ENCODE data around the gene PADI6. TPM values are rescaled to one million over a fixed set of nuclear protein-coding genes. Genes with fewer than 3 reads are reported as not detected.

Gene PADI6
- total and polyA plus RNA-seq, 9 of the 15 experiments (the other 6 are each of a cell fraction or from before 2014, with no cell fraction given), result not detected

- TF ChIP-seq, protein P1, sequence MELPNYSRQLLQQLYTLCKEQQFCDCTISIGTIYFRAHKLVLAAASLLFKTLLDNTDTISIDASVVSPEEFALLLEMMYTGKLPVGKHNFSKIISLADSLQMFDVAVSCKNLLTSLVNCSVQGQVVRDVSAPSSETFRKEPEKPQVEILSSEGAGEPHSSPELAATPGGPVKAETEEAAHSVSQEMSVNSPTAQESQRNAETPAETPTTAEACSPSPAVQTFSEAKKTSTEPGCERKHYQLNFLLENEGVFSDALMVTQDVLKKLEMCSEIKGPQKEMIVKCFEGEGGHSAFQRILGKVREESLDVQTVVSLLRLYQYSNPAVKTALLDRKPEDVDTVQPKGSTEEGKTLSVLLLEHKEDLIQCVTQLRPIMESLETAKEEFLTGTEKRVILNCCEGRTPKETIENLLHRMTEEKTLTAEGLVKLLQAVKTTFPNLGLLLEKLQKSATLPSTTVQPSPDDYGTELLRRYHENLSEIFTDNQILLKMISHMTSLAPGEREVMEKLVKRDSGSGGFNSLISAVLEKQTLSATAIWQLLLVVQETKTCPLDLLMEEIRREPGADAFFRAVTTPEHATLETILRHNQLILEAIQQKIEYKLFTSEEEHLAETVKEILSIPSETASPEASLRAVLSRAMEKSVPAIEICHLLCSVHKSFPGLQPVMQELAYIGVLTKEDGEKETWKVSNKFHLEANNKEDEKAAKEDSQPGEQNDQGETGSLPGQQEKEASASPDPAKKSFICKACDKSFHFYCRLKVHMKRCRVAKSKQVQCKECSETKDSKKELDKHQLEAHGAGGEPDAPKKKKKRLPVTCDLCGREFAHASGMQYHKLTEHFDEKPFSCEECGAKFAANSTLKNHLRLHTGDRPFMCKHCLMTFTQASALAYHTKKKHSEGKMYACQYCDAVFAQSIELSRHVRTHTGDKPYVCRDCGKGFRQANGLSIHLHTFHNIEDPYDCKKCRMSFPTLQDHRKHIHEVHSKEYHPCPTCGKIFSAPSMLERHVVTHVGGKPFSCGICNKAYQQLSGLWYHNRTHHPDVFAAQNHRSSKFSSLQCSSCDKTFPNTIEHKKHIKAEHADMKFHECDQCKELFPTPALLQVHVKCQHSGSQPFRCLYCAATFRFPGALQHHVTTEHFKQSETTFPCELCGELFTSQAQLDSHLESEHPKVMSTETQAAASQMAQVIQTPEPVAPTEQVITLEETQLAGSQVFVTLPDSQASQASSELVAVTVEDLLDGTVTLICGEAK (IDR thresholded peaks at IDR 0.05), result peak; percentile 53; the same call in 1 of the 2 replicates
- TF ChIP-seq, protein P1 (CRISPR knock-in tag; IDR thresholded peaks at IDR 0.05), result no peak
- TF ChIP-seq ATF7 (IDR thresholded peaks at IDR 0.05), result peak; percentile 54
- TF ChIP-seq ZNF280A (IDR thresholded peaks at IDR 0.05; ENCODE audit: low read depth, partially characterized antibody), result no peak
- TF ChIP-seq SOX6 (IDR thresholded peaks at IDR 0.05), result no peak
- TF ChIP-seq SMARCC2 (IDR thresholded peaks at IDR 0.05; ENCODE audit: low read depth), result peak; percentile 60; the same call in 1 of the 2 replicates
- TF ChIP-seq CREBBP (IDR thresholded peaks at IDR 0.05; ENCODE audit: low read depth, low read length), result no peak
- TF ChIP-seq ZNF41 (CRISPR knock-in tag; conservative IDR thresholded peaks at IDR 0.05), result no peak
- TF ChIP-seq ZEB2 (IDR thresholded peaks at IDR 0.05), result peak; percentile 59
- TF ChIP-seq ZBTB17 (CRISPR knock-in tag; IDR thresholded peaks at IDR 0.05), result no peak
- no peak for TF ChIP-seq RBM39 (optimal IDR thresholded peaks at IDR 0.05; ENCODE audit: low read depth, low read length)
- TF ChIP-seq BACH1 (tag; IDR thresholded peaks at IDR 0.05), result peak; percentile 91
- TF ChIP-seq ZNF695 (CRISPR knock-in tag; IDR thresholded peaks at IDR 0.05), result no peak
- no peak for TF ChIP-seq RBM22 (IDR thresholded peaks at IDR 0.05; ENCODE audit: low read depth, low read length, poor library complexity, severe bottlenecking)
- peak; percentile 74 for TF ChIP-seq SMARCE1 (IDR thresholded peaks at IDR 0.05)
- peak; percentile 82 for TF ChIP-seq JUND (IDR thresholded peaks at IDR 0.05; ENCODE audit: borderline replicate concordance, low read depth, low read length)
- peak; percentile 76; the same call in 1 of the 3 replicates for TF ChIP-seq JUND (tag; IDR thresholded peaks at IDR 0.05; ENCODE audit: borderline replicate concordance, low read depth, low read length)
- TF ChIP-seq HNRNPK (IDR thresholded peaks at IDR 0.05; ENCODE audit: low read depth, low read length, poor library complexity, severe bottlenecking), result no peak
Measured at GRCh38 chr1:17347769-17348592, 24.0 kb upstream of the PADI6 start (continued).
